ENCODE measurements around the gene PPT1. TPM values are rescaled to one million over a fixed set of nuclear protein-coding genes. Genes with fewer than 3 reads are reported as not detected.
A peak's percentile ranks its signal among the peaks of the same experiment; 100 is the strongest.
"Not testable (repeated sequence)": the region's sequence is repeated elsewhere in the genome, so short reads cannot be mapped to it uniquely, and the experiment has no call there.

PPT1 gene
- total RNA-seq, 4 donors from 2014 or later = 53.0 to 90.6 (median 65.7) TPM

- H3K4me3 ChIP-seq = no peak overlapping the region
- no peak for TF ChIP-seq EP300 (IDR thresholded peaks at IDR 0.05)
- no peak for TF ChIP-seq POLR2A (IDR thresholded peaks at IDR 0.05)
- TF ChIP-seq POLR2AphosphoS5 (IDR thresholded peaks at IDR 0.05) = no peak
- TF ChIP-seq CTCF (IDR thresholded peaks at IDR 0.05) = no peak
- ATAC-seq = no peak
- H3K27me3 ChIP-seq = no peaks in the 10 kb centered on the region
- H3K36me3 ChIP-seq = peaks cover 0 to 57% of the 10 kb centered on the region in 2 donors
- no peak overlapping the region for H3K27ac ChIP-seq
- peaks cover 0 to 27% (median 3%) of the 10 kb centered on the region in 3 donors for H3K4me1 ChIP-seq
- H3K9me3 ChIP-seq = no peaks in the 10 kb centered on the region
- WGBS, 2 donors (ENCODE audit: low coverage in 1 of 2) = 64 to 68% methylated on average over 6 of the region's 6 CpGs
Observed at GRCh38 chr1:40092706-40093639, 4.1 kb downstream of the PPT1 start.

DNA sequence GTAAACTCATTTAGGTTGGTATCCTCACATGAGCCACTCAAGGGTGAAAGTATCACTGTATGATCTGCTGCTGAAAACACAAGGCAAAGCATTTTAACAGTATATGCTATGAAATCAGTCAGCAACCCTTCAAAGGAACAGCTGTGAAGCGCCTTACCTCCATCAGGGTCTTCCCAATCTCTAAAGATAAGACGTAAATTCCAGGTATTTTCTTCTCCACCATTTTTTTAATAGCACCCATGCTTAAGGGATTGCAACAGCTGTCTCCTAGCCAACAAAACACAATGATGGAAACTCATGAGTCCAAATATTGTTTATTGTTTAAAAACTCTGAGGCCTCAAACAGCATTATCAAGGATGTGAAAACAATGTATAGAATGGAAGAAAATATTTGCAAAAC, 4.8 kb downstream of the PPT1 start:
- Histone ChIP-seq H3K27ac (no peak overlapping the region), H3K9me3 (no peaks in the 10 kb centered on the region), H3K4me3 (no peak overlapping the region), H3K36me3 (peaks cover 0 to 64% of the 10 kb centered on the region in 2 donors), H3K27me3 (no peaks in the 10 kb centered on the region), H3K4me1 (peaks cover 0 to 19% (median 0%) of the 10 kb centered on the region in 3 donors)
- TF ChIP-seq EP300 (IDR thresholded peaks at IDR 0.05) = no peak
- no peak for TF ChIP-seq CTCF (IDR thresholded peaks at IDR 0.05)
- no peak for TF ChIP-seq POLR2A (IDR thresholded peaks at IDR 0.05)
- TF ChIP-seq POLR2AphosphoS5 (IDR thresholded peaks at IDR 0.05) = no peak
- no peak for ATAC-seq
- WGBS, 2 donors (ENCODE audit: low coverage in 1 of 2) = 77% methylated on average over 2 of the region's 2 CpGs; no CpG with 5 or more reads in 1 of the 2 donors

- no peaks in the 10 kb centered on the region for H3K9me3 ChIP-seq
- H3K27me3 ChIP-seq = no peaks in the 10 kb centered on the region
- TF ChIP-seq EP300 (IDR thresholded peaks at IDR 0.05) = no peak
- TF ChIP-seq CTCF (IDR thresholded peaks at IDR 0.05) = no peak
- TF ChIP-seq POLR2AphosphoS5 (IDR thresholded peaks at IDR 0.05) = no peak
- TF ChIP-seq POLR2A (IDR thresholded peaks at IDR 0.05) = no peak
- no peak overlapping the region for H3K4me3 ChIP-seq
- H3K36me3 ChIP-seq = peaks cover 0 to 79% of the 10 kb centered on the region in 2 donors
- H3K4me1 ChIP-seq = peaks cover 0 to 8% (median 0%) of the 10 kb centered on the region in 3 donors
- WGBS, 2 donors (ENCODE audit: low coverage in 1 of 2) = 84 to 87% methylated on average over 4 to 5 of the region's 5 CpGs
- no peak overlapping the region for H3K27ac ChIP-seq
- ATAC-seq = no peak
Observed at GRCh38 chr1:40090652-40091355, 6.2 kb downstream of the PPT1 start.

- H3K9me3 ChIP-seq, H3K4me3 ChIP-seq, ATAC-seq, H3K27me3 ChIP-seq, H3K4me1 ChIP-seq: not testable (repeated sequence)
- 20 to 25% methylated on average over 1 to 7 of the region's 11 CpGs for WGBS, 2 donors (ENCODE audit: low coverage in 1 of 2)
- Histone ChIP-seq H3K36me3 (peaks cover 0 to 89% of the 10 kb centered on the region in 2 donors), H3K27ac (peak overlapping the region in 2 of 4 donors; percentile 8 to 26)
- peak; percentile 38 to 81 (median 56) for TF ChIP-seq CTCF (IDR thresholded peaks at IDR 0.05)
Observed at GRCh38 chr1:40084750-40085149, 12.3 kb downstream of the PPT1 start.

Data from gastroesophageal sphincter (tissue), 4 donors.